ENCODE results near the gene TYMP.
A peak's percentile ranks its signal among the peaks of the same experiment; 100 is the strongest.
"Not testable (repeated sequence)": the region's sequence is repeated elsewhere in the genome, so short reads cannot be mapped to it uniquely, and the experiment has no call there.

The TYMP gene

DNA sequence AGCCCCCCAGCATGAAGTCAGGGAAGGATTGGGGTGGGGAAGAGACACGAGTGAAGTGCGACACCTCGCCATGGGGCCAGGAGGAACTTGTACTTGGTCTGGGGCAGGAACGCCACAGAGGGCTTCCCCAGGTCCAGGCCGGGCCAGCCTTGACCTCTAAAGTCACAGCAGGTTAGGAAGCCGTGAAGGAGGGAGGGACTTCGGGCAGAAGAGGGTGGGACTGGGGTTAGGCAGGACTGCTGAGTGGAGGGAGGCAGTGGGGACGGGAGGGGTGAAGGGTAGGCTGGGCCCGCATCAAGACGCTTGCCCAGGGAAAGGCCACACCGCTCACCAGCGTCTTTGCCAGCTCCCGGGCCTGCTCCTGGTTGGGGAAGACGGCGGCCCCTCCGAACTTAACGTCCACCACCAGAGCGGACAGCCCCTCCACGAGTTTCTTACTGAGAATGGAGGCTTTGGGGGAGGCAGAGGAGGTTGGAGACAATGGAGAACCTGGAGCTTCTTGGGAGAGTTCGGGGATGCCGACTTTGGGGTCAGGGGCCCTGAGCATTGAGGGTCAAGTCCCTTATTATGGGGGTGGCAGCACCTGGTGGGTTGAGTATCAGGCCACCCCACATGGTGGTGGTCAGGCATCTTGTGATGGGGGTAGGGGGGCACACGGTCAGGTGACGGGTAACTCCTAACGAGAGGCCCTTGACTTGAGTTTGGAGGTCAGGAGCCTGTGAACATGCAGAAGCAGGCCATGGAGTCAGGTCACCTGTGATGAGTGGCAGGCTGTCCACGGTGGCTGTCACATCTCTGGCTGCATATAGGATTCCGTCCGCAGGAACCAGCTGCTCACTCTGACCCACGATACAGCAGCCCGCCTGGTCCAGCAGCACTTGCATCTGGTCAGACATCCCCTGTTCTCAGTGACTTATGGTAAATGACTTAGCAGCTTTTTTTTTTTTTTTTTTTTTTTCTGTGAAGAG, 2.7 kb downstream of the TYMP start:
- peak overlapping the region; percentile 77 for H3K27ac ChIP-seq
- no peak for DNase-seq (ENCODE audit: low read depth, low spot score)

DNA sequence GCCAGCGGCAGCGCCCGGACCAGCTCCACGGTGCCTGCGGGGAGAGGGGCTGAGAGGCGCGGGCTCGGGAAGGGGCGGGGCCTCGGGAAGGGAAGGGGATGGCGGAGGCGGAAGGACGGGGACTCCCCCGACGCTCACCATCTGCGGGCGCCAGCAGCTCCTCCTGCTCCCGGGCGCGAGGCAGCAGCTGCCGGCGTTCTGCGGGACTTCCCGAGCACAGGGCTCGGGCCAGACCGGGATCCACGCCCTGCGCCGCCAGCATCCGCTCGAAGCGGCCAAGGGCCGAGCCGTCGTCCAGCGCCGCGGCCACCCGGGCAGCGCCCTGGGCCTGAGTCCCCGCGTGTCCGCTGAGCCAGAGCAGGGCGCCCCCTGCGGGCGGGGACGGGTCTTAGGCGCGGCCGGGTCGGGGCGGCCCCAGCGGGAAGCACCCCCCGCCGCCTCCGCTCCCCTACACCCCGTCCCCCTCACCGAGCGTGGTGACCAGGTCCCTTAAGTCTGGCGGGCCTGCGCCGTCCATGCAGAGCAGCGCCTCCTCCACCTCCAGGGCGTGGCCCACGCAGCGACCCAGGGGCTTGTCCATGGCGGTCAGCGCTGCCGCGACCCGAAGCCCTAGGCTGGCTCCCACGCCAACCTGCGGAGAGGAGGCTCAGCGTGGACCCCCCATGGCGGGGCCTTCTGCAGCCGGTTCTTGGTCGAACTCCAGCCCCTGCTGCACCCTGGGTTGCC, 3.5 kb downstream of the TYMP start:
- peak overlapping the region; percentile 77 for H3K27ac ChIP-seq
- DNase-seq (ENCODE audit: low read depth, low spot score): no peak

DNA sequence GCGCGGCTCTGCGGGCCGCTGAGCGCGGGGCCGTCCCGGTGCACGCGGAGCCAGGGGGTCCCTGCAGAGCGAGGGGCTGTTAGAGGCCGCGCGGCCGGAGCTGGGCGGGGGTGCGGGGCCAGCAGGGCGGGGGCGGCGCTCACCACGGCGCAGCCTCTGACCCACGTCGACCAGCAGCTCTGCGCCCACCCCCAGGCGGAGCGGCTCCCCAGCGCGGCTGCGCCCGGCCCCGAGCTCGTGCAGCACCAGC, 4.0 kb downstream of the TYMP start:
- H3K27ac ChIP-seq: peak overlapping the region; percentile 77
- DNase-seq (ENCODE audit: low read depth, low spot score): no peak

DNA sequence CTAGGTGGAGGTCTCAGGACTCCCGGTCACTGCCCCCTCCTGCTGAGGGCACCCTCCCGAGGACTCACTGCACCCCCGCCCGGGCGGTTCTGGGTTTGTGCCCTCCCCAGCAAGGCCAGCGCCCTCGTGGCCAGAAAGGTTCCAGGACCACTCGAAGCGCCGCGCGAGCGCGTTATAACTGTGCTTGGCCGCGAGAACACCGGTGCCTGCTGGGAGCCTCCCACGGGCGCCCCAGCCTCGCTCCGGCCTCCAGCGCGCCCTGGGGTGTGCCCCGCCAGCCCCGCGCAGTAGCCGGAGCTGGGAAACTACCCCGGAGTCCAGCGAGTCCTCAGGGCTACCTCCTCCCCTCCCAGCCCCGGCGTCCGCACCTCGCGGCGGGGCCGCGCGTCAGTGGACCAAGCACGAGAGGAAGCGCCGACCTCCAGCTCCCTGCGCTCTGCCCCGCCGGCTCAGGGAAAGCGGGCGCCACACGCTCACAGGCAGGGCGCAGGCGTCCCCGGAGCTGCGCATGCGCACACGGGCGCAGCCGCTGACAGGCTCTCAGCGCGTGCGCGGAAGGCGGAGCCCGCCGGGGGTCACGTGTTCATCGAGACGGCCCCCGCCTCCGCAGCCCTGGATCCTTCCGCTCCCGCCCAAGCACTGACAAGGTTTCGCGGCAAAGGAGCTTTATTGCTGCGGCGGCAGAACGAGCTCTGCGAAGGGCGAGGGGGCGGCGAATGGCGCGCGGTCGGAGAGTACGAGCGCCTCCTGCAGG, 4.5 kb downstream of the TYMP start, which contains the start of gene SCO2:
SCO2 (minus strand) TSS at position 495 of the 754 bp plus-strand sequence. CDS start 1,187 bp downstream, outside the sequence.
- peak within 1 kb of the TSS; percentile 77 for H3K27ac ChIP-seq
- peak; percentile 87 for DNase-seq (ENCODE audit: low read depth, low spot score)

DNA sequence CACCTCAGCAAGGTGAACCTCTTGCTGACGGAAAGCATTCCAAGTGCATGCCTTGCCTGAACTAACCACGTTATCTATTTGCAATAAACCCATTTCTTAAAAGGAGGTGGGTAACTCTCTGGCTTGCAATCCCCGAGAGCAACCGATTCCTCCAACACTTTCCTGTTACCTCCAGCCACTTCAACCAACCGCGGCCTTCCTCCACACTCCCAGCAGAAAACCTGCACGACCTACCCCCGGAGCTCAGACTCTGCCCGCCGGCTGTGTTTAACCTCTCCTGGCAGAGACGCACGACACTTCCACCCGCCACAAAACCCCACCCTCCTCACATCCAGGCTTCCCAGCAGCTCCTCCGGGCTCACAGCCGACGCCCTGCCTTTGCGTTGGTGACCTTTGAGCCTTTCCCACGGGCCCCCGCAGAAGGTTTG, 5.1 kb downstream of the TYMP start:
- H3K27ac ChIP-seq: peak overlapping the region; percentile 77
- no peak for DNase-seq (ENCODE audit: low read depth, low spot score)

DNA sequence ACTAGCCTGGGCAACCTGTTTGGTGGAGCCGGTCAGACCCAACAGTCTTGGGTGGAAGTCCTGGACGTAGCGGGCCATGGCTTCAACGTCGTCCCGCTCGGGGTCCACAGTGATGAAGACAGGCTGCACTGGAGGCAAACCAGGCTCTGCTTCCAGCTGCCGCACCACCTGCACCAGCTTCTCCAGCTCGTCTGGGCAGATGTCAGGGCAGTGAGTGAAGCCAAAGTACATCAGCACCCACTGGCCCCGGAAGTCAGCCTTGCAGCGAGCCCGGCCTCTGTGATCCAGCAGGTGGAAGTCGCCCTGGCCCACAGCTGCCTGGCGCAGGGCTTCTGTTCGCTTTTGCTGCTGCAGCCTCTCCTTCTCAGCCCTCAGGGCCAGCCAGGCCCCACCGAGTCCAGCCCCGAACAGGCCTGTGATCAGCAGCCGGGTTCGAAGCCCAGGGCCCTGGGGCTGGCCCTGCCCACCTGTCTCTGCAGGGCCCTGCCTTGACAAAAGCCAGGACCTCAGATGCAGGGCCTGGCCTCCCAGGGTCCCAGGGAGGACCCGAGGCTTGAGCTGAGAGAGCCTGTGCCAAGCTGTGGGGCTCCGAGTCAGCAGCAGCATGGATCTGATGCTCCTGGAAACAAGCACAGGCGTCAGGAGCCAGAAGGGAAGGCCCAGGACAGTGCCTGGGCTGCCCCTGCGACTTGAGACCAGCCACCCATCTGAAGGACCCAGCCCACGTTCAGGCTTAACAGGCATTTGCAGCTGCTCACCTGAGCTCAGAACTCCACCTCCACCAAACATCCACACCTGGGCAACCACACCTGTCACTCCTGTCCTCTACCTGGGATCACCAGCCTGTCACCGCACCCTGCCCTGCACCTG, 5.8 kb downstream of the TYMP start:
- DNase-seq (ENCODE audit: low read depth, low spot score): no peak
- H3K27ac ChIP-seq: peak overlapping the region; percentile 77

DNA sequence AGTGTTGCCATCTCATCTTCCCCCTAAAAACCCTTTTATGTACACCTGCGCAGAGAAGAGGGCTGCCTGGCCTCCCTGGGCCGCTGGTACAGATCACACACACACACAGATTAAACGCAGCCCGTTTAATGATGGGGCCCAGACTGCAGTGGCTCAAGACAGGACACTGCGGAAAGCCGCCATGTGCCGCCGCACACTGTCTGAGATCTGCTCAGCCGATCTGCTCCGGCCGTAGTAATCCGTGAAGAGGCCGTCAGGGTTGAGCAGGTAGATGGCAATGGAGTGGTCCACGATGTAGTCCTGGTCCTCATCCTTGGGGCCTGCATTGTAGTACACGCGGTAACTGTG, 6.4 kb downstream of the TYMP start:
- no peak overlapping the region for H3K27ac ChIP-seq
- no peak for DNase-seq (ENCODE audit: low read depth, low spot score)

DNA sequence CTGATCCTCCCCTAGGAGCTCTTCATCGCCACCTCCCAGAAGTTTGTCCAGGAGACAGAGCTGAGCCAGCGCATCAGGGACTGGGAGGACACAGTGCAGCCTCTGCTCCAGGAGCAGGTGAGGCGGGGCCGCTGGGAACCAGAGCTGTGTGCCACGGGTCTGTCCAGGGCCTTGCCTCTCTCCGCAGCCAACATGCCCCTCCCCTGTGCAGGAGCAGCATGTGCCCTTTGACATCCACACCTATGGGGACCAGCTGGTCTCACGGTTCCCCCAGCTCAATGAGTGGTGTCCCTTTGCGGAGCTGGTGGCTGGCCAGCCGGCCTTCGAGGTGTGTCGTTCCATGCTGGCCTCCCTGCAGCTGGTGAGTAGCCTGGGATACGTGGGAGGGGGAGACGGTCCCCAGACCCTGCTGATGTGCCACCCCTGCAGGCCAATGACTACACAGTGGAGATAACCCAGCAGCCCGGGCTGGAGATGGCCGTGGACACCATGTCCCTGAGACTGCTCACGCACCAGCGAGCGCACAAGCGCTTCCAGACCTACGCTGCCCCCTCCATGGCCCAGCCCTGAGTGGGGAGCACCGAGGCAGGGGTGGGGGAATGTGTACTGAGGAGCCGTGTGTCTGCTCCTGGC, 6.9 kb downstream of the TYMP start:
- H3K27ac ChIP-seq: no peak overlapping the region
- DNase-seq (ENCODE audit: low read depth, low spot score): no peak

DNA sequence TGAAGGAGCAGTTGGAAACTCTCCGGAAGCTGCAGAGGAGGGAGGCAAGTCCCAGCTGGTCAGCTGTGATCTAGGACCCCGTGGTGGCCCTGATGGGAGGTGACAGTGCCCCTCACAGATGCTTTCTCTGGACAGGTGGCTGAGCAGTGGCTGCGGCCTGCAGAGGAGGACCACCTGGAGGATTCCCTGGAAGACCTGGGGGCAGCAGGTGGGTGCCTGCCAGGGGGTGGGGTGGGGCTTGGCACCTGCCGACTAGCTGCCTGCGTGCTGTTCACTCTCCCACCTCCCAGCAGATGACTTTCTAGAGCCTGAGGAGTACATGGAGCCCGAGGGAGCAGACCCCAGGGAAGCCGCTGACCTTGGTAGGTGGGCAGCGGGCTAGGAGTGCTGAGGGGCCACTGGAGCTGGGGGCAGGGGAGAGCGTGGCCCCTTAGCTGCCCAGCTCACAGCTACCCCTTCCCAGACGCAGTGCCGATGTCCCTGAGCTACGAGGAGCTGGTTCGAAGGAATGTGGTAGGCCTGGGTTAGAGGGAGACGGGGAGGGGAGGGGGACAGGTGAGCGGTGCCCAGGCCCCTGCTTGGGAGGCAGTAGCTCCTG, 7.5 kb downstream of the TYMP start:
- H3K27ac ChIP-seq: no peak overlapping the region
- DNase-seq (ENCODE audit: low read depth, low spot score): no peak

DNA sequence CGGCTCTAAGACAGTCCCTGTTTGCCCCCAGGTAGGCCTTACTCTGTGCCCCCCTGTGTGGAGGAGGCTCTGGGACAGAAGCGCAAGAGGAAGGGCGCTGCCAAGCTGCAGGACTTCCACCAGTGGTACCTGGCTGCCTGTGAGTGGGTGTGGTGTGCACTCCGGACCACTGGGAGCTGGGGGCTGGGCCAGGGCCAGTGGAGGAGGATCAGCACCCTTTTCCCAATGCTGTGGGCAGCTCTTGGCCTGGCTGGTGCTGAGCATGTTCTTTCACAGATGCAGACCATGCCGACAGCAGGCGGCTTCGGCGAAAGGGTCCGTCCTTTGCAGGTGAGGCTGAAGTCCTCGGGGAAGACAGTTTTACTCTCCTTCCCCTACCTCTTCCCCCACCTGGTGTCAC, 8.1 kb downstream of the TYMP start:
- no peak for DNase-seq (ENCODE audit: low read depth, low spot score)
- H3K27ac ChIP-seq: no peak overlapping the region

DNA sequence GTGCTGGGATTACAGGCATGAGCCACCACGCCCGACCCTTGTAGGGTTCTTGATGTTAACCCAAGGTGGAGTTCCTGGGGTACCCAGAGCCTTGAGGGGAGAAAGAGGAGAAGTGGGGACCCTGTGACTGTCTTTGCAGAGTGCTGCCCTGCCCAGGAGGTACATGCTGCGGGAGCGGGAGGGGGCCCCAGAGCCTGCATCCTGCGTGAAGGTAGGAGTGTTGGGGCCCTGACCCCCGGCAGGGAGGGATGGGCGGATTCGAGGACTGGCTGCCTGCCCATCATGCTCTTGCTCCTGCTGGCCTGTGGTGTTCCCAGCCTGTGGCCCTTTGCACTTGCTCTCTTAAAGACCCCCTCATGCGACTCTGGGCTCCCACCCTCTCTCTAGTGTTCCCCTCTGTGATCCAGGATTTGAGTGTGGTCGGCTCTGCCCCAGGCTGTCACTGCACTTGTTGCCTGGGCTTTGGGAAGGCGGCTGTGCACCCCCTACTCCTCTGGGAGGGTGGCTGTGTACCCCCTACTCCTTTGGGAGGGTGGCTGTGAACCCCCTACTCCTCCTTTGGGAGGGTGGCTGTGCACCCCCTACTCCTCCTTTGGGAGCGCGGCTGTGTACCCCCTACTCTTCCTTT, 8.9 kb downstream of the TYMP start:
- DNase-seq (ENCODE audit: low read depth, low spot score): no peak
- H3K27ac ChIP-seq: no peak overlapping the region

DNA sequence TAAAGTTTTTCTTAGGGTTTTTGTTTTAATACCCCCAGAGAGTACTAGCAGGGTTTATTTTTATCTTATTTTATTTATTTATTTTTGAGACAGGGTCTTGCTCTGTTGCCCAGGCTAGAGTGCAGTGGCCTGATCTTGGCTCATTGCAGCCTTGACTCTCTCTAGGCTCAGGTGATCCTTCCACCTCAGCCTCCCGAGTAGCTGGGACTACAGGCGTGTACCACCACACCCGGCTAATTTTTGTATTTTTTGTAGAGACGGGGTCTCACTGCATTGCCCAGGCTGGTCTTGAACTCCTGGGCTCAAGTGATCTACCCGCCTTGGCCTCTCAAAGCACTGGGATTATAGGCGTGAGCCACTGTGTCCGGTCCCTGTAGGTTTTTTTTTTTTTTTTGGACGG, 9.6 kb downstream of the TYMP start:
- not testable (repeated sequence) for DNase-seq (ENCODE audit: low read depth, low spot score); H3K27ac ChIP-seq

DNA sequence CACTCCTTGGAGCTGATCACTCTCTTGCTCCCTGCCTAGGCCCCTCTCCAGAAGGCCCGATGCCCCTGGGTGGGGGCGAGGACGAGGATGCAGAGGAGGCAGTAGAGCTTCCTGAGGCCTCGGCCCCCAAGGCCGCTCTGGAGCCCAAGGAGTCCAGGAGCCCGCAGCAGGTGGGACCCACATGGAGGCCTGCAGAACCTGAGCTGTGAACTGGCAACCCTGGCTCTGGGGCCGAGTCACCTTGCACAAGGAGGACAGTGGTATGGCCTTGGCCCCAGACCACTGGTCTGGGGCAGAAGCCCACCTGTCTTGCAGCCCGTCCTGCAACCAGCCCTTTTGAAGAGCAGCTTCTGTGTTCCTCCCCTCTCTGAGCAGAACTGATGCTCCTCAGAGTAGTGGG, 10.7 kb downstream of the TYMP start:
- DNase-seq (ENCODE audit: low read depth, low spot score): no peak
- no peak overlapping the region for H3K27ac ChIP-seq

DNA sequence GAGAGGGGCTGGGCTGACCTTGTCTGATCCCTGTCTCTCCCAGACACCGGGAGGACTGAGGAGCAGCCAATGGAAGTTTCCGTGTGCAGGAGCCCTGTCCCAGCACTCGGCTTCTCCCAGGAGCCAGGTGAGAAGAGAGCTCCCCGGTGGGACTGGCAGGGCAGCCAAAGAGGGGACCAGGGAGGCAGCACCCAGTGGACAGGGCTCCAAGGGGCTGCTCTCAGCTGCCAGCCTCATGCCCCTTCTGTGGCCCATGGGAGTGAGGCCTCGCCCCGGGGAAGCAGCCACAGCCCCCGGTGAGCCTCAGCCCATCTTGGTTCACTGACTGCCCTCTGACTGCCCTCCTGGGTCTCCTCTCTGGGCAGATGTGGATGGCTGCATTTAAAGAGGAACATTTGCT, 11.2 kb downstream of the TYMP start:
- no peak overlapping the region for H3K27ac ChIP-seq
- DNase-seq (ENCODE audit: low read depth, low spot score): no peak

DNA sequence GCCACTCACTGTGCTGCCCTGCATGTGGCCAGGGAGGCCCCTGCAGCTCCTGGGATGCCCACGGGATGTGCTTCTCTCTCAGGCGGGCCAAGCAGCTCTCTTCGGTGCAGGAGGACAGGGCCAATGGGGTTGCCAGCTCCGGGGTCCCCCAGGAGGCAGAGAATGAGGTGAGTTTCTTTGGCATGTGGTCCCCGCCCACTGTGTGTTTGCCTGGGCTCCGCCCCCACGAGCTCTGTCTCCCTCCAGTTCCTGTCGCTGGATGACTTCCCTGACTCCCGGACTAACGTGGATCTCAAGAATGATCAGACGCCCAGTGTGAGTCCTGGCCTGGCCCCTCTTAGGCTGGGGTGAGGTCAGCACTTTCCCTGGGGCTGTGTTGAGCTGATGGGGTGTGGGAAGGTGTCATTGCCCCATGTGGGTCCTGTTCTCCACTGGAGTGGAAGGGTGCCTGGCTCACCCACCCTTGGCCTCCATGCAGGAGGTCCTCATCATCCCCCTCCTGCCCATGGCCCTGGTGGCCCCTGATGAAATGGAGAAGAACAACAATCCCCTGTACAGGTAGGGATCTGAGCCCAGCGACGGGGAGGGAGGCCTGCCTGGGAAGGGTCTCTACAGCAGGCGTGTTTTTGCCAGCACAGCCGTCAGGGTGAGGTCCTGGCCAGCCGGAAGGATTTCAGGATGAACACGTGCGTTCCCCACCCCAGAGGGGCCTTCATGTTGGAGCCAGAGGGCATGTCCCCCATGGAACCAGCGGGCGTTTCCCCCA, 12.1 kb downstream of the TYMP start:
- H3K27ac ChIP-seq: no peak overlapping the region
- DNase-seq (ENCODE audit: low read depth, low spot score): no peak

DNA sequence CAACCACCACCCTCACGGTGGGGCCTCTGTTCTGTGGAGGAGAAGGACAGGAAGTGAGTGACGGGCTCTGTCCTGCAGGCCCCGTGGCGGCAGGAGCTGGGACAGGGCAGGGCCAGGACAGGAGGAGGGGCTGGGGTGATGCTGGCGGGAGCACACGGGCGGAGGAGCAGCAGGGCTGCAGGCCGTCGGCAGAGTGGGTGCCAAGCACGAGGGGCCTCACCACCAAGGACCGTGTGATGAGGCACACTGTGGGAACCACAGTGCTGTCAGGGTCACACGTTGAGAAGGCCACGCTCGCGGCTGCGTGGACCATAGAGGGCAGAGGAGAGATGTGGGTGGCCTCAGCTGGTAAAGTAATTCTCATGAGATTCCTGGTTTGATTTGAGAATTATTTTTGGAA, 12.9 kb downstream of the TYMP start:
- DNase-seq (ENCODE audit: low read depth, low spot score): no peak
- no peak overlapping the region for H3K27ac ChIP-seq

DNA sequence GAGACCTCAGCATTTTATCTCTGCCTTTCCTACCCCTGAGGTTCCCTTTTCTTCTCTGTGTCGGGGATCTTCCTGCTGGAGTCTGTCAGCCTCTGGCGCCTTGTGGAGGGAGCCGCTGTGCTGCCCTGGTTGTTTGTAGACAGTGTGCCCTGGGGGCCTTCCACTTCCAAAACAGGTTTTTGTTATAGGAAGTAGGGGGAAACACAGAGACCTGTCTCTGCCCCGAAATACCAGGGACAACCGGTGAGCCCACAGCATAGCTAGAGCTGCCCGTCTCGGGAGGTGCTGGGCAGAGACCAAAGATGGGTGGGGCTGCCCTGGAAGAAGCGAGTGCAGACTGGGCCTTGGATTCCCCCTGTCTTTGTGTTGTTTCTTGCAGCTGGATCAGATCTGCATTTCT, 13.7 kb downstream of the TYMP start:
- H3K27ac ChIP-seq: no peak overlapping the region
- no peak for DNase-seq (ENCODE audit: low read depth, low spot score)

DNA sequence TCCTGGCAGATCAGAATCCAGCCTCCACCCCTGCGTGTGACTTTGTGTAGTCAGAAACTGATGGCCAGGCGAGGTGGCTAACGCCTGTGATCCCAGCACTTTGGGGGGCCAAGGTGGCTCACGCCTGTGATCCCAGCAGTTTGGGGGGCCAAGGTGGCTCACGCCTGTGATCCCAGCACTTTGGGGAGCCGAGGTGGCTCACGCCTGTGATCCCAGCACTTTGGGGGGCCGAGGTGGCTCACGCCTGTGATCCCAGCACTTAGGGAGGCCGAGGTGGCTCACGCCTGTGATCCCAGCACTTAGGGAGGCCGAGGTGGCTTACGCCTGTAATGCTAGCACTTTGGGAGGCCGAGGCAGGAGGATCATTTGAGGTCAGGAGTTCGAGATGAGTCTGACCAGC, 16.6 kb downstream of the TYMP start:
- DNase-seq (ENCODE audit: low read depth, low spot score): no peak
- no peak overlapping the region for H3K27ac ChIP-seq

All from epithelial cell of prostate (primary cell).